Omental fat pad (tissue), 4 donors: ENCODE measurements around the gene FBXW10. TPM values are rescaled to one million over a fixed set of nuclear protein-coding genes. Genes with fewer than 3 reads are reported as not detected.
"Not testable (repeated sequence)": the region's sequence is repeated elsewhere in the genome, so short reads cannot be mapped to it uniquely, and the experiment has no call there.

ENCODE experiments used
- ATAC-seq: fragments of 150-250 bp; one replicate; pipeline ENCODE4 v1.9.1; 2016; ENCODE audit warnings: mild to moderate bottlenecking, moderate library complexity; ENCODE audit not compliant: low FRiP score
- DNase-seq: peaks from one replicate; pipeline ENCODE4 v3.0.0-alpha.2; 2019; ENCODE audit warnings: low spot score
- total RNA-seq, 4 donors: library from RNA; depleted of rRNA; stranded (reverse); fragments of >200 nt; gene quantifications; one replicate each; pipeline ENCODE4 v1.1.0, GENCODE V29; 2016

Gene FBXW10
- under 1 TPM in 1 of 4 donors, not detected in 3; 0.19 TPM for total RNA-seq

GRCh38 chr17:18743699-18744421 is at the start of gene FBXW10:
Gene FBXW10 (plus strand): TSS chr17:18744054. CDS start chr17:18744245, 191 bp downstream.
- peak; percentile 61 for ATAC-seq
- DNase-seq: not testable (repeated sequence)

- not testable (repeated sequence) for DNase-seq, ATAC-seq
Measured at GRCh38 chr17:18695143-18695542, 48.7 kb upstream of the FBXW10 start.

GRCh38 chr17:18698473-18699103 is 45.3 kb upstream of the FBXW10 start:
- DNase-seq: not testable (repeated sequence)

GRCh38 chr17:18705955-18706354 is 37.9 kb upstream of the FBXW10 start:
- DNase-seq, ATAC-seq: not testable (repeated sequence)

More at GRCh38 chr17:18698473-18699103, 45.3 kb upstream of the FBXW10 start:
- ATAC-seq: not testable (repeated sequence)

- DNase-seq: not testable (repeated sequence)
- peak; percentile 64 for ATAC-seq
Measured at GRCh38 chr17:18708215-18708614, 35.6 kb upstream of the FBXW10 start.

- ATAC-seq: not testable (repeated sequence)
- peak; percentile 34 for DNase-seq
Measured at GRCh38 chr17:18712354-18712999, 31.4 kb upstream of the FBXW10 start.

GRCh38 chr17:18718643-18719427 is 25.0 kb upstream of the FBXW10 start:
- DNase-seq: not testable (repeated sequence)
- peak; percentile 14 for ATAC-seq

- DNase-seq, ATAC-seq: not testable (repeated sequence)
Measured at GRCh38 chr17:18719428-18720110, 24.3 kb upstream of the FBXW10 start.

GRCh38 chr17:18721775-18722547 is 21.9 kb upstream of the FBXW10 start:
- DNase-seq: not testable (repeated sequence)
- peak; percentile 92 for ATAC-seq

- not testable (repeated sequence) for ATAC-seq, DNase-seq
Measured at GRCh38 chr17:18722612-18723011, 21.2 kb upstream of the FBXW10 start.

GRCh38 chr17:18723509-18723908 is 20.3 kb upstream of the FBXW10 start:
- DNase-seq, ATAC-seq: not testable (repeated sequence)

- peak; percentile 37 for ATAC-seq
Measured at GRCh38 chr17:18732438-18732837, 11.4 kb upstream of the FBXW10 start.

GRCh38 chr17:18733350-18733749 is 10.5 kb upstream of the FBXW10 start:
- ATAC-seq: peak; percentile 48
- not testable (repeated sequence) for DNase-seq

More at GRCh38 chr17:18732438-18732837, 11.4 kb upstream of the FBXW10 start:
- not testable (repeated sequence) for DNase-seq

GRCh38 chr17:18739616-18740391 is 4.0 kb upstream of the FBXW10 start:
- not testable (repeated sequence) for ATAC-seq

GRCh38 chr17:18741228-18741627 is 2.6 kb upstream of the FBXW10 start:
- DNase-seq, ATAC-seq: not testable (repeated sequence)

More at GRCh38 chr17:18739616-18740391, 4.0 kb upstream of the FBXW10 start:
- DNase-seq: not testable (repeated sequence)

GRCh38 chr17:18744726-18745125 is 872 bp downstream of the FBXW10 start:
- not testable (repeated sequence) for ATAC-seq, DNase-seq

GRCh38 chr17:18746551-18746950 is 2.7 kb downstream of the FBXW10 start:
- not testable (repeated sequence) for DNase-seq, ATAC-seq
